ENCODE results near the gene PRKCB. TPM values are rescaled to one million over a fixed set of nuclear protein-coding genes. Genes with fewer than 3 reads are reported as not detected.
A peak's percentile ranks its signal among the peaks of the same experiment; 100 is the strongest.

PRKCB gene
- total and polyA plus RNA-seq, 2 experiments from 2014 or later: 3.7 to 16.4 TPM

- Histone ChIP-seq H2AFZ (no peak overlapping the region), H3K9me2 (ENCODE audit: insufficient read depth) (0 out of 2 replicates have a peak, but pooled peaks cover 9% of the 10 kb centered on the region), H4K20me1 (replicated peaks; ENCODE audit: insufficient read depth) (no peaks in the 10 kb centered on the region), H3K79me2 (replicated peaks; ENCODE audit: insufficient read depth) (no peaks in the 10 kb centered on the region), H3K4me3 (no peak overlapping the region), H3K36me3 (ENCODE audit: insufficient read depth) (no peaks in the 10 kb centered on the region), H3F3A (replicated peaks; ENCODE audit: low read depth) (no peaks in the 10 kb centered on the region), H3K4me2 (peak overlapping the region; percentile 48; the same call in 1 of the 2 replicates), H3K27ac (ENCODE audit: low read depth) (no peak overlapping the region), H3K27me3 (ENCODE audit: insufficient read depth) (no peaks in the 10 kb centered on the region), H3K4me1 (ENCODE audit: insufficient read depth) (peaks cover 12% of the 10 kb centered on the region)
- ATAC-seq (no peak), DNase-seq (ENCODE audit: low spot score) (no peak)
- Mint-ChIP-seq H3K27me3 (ENCODE audit: insufficient read depth, low read depth, poor library complexity) (peaks cover 2% of the 10 kb centered on the region), H3K27ac (no peak overlapping the region), H3K9me3 (no peaks in the 10 kb centered on the region), H3K4me1 (peaks cover 16% of the 10 kb centered on the region), H3K36me3 (ENCODE audit: low read depth) (no peaks in the 10 kb centered on the region), H3K4me3 (no peak overlapping the region)
- no peak for TF ChIP-seq CREB1 (CRISPR knock-in tag; IDR thresholded peaks at IDR 0.05; ENCODE audit: low read depth)
- no peak for TF ChIP-seq ETS1 (IDR thresholded peaks at IDR 0.05)
- TF ChIP-seq ZNF462 (CRISPR knock-in tag; IDR thresholded peaks at IDR 0.05): no peak
- no peak for TF ChIP-seq CTCF (conservative IDR thresholded peaks at IDR 0.05; ENCODE audit: low read depth in 2 of 2)
- TF ChIP-seq JUNB (IDR thresholded peaks at IDR 0.05; ENCODE audit: unreplicated experiment): no peak
- no peak for TF ChIP-seq ZNF331 (CRISPR knock-in tag; IDR thresholded peaks at IDR 0.05; ENCODE audit: low read depth)
- TF ChIP-seq STAT1 (IDR thresholded peaks at IDR 0.05; ENCODE audit: unreplicated experiment): no peak
- TF ChIP-seq ZNF114 (CRISPR knock-in tag; IDR thresholded peaks at IDR 0.05): no peak
- no peak for TF ChIP-seq POLR2AphosphoS5 (IDR thresholded peaks at IDR 0.05; ENCODE audit: low read depth)
- TF ChIP-seq EZH2 (IDR thresholded peaks at IDR 0.05; ENCODE audit: low read depth, unreplicated experiment): no peak
- no peak for TF ChIP-seq REST (IDR thresholded peaks at IDR 0.05; ENCODE audit: unreplicated experiment)
- no peak for TF ChIP-seq EZH2phosphoT487 (IDR thresholded peaks at IDR 0.05; ENCODE audit: unreplicated experiment)
Measured at GRCh38 chr16:24214992-24215391, 379.2 kb downstream of the PRKCB start.
